HG03457 (cell line): ENCODE measurements around the gene HTR2A.

Source experiments
- ATAC-seq: cut with Tn5 transposase; IDR thresholded peaks from one replicate; pipeline ENCODE4 v1.9.1; 2021; ENCODE audit warnings: moderate number of reproducible peaks; ENCODE audit not compliant: unreplicated experiment

HTR2A gene

GRCh38 chr13:46871557-46871956 is 25.3 kb downstream of the HTR2A start:
- ATAC-seq: no peak

- no peak for ATAC-seq
Observed at GRCh38 chr13:46868091-46868490, 28.8 kb downstream of the HTR2A start.

- ATAC-seq: no peak
Observed at GRCh38 chr13:46866150-46866549, 30.7 kb downstream of the HTR2A start.

- no peak for ATAC-seq
Observed at GRCh38 chr13:46864941-46865340, 31.9 kb downstream of the HTR2A start.

GRCh38 chr13:46861959-46862358 is 34.9 kb downstream of the HTR2A start:
- no peak for ATAC-seq

GRCh38 chr13:46860722-46861121 is 36.1 kb downstream of the HTR2A start:
- ATAC-seq: no peak

- no peak for ATAC-seq
Observed at GRCh38 chr13:46858776-46859175, 38.1 kb downstream of the HTR2A start.

- ATAC-seq: no peak
Observed at GRCh38 chr13:46858163-46858562, 38.7 kb downstream of the HTR2A start.

- no peak for ATAC-seq
Observed at GRCh38 chr13:46855664-46856063, 41.2 kb downstream of the HTR2A start.

GRCh38 chr13:46855166-46855565 is 41.7 kb downstream of the HTR2A start:
- no peak for ATAC-seq

- no peak for ATAC-seq
Observed at GRCh38 chr13:46852168-46852567, 44.7 kb downstream of the HTR2A start.

- no peak for ATAC-seq
Observed at GRCh38 chr13:46850214-46850613, 46.6 kb downstream of the HTR2A start.

- ATAC-seq: no peak
Observed at GRCh38 chr13:46846726-46847125, 50.1 kb downstream of the HTR2A start.

GRCh38 chr13:46845146-46845545 is 51.7 kb downstream of the HTR2A start:
- no peak for ATAC-seq

GRCh38 chr13:46844431-46844830 is 52.4 kb downstream of the HTR2A start:
- ATAC-seq: no peak

- no peak for ATAC-seq
Observed at GRCh38 chr13:46839399-46839798, 57.5 kb downstream of the HTR2A start.

- no peak for ATAC-seq
Observed at GRCh38 chr13:46834657-46835056, 62.2 kb downstream of the HTR2A start.

- ATAC-seq: no peak
Observed at GRCh38 chr13:46831588-46832194, 65.2 kb downstream of the HTR2A start.

GRCh38 chr13:46830405-46831005 is 66.3 kb downstream of the HTR2A start:
- no peak for ATAC-seq

- no peak for ATAC-seq
Observed at GRCh38 chr13:46822551-46822950, 74.3 kb downstream of the HTR2A start.

- ATAC-seq: no peak
Observed at GRCh38 chr13:46817838-46818476, 78.9 kb downstream of the HTR2A start.

GRCh38 chr13:46817095-46817494 is 79.8 kb downstream of the HTR2A start:
- ATAC-seq: no peak

- ATAC-seq: no peak
Observed at GRCh38 chr13:46816371-46816770, 80.5 kb downstream of the HTR2A start.
